H1 (cell line): ENCODE measurements around the gene NEURL1. TPM values are rescaled to one million over a fixed set of nuclear protein-coding genes. Genes with fewer than 3 reads are reported as not detected.

Experiments used
- CTCF ChIA-PET: fragments of 300-600 bp; sonication (Branson Sonifier 250); formaldehyde crosslinking; loops from one replicate; lab custom pipeline; 2021; ENCODE audit not compliant: partially characterized antibody; lab: Charles Lee
- POLR2A ChIA-PET: fragments of 300-600 bp; sonication (Branson Sonifier 250); formaldehyde crosslinking; loops from one replicate; lab custom pipeline; 2021; ENCODE audit warnings: inconsistent platforms; ENCODE audit not compliant: partially characterized antibody; lab: Charles Lee
- DNase-seq, 2 experiments: peaks; one replicate each; pipeline versions ENCODE4 v3.0.0 to v3.0.0-alpha.2; 2010 to 2022; ENCODE audit warnings: low spot score in 2 of 2, low read depth in 1 of 2, mixed read lengths in 1 of 2
- FAIRE-seq: peaks from 2 replicates; lab custom pipeline; 2011; peaks lifted over from hg19 to GRCh38; lab: Jason Lieb, UNC
- H2AFZ ChIP-seq: 2 replicates; pipeline ENCODE4 v1.8.1; 2012; ENCODE audit warnings: low read length, inconsistent platforms
- H2AK5ac ChIP-seq: 2 replicates; pipeline ENCODE4 v1.6.1; 2013; ENCODE audit warnings: low read depth, low read length
- H2BK120ac ChIP-seq: replicated peaks from 2 replicates; pipeline ENCODE3; 2013; ENCODE audit warnings: low read depth, low read length, inconsistent platforms
- H2BK12ac ChIP-seq: 2 replicates; pipeline ENCODE4 v1.6.1; 2013; ENCODE audit warnings: low read depth, low read length
- H2BK15ac ChIP-seq: 2 replicates; pipeline ENCODE4 v1.6.1; 2013; ENCODE audit warnings: low read length
- H2BK20ac ChIP-seq: 2 replicates; pipeline ENCODE4 v1.6.1; 2013; ENCODE audit warnings: low read length
- H2BK5ac ChIP-seq: 2 replicates; pipeline ENCODE4 v1.6.1; 2013; ENCODE audit warnings: low read depth, low read length
- H3K14ac ChIP-seq: 2 replicates; pipeline ENCODE4 v1.6.1; 2013; ENCODE audit warnings: inconsistent platforms; ENCODE audit not compliant: insufficient read length
- H3K18ac ChIP-seq: 2 replicates; pipeline ENCODE4 v1.6.1; 2013; ENCODE audit warnings: low read length; ENCODE audit errors: extremely low read depth
- H3K23ac ChIP-seq: 2 replicates; pipeline ENCODE4 v1.6.1; 2013; ENCODE audit warnings: inconsistent platforms; ENCODE audit not compliant: insufficient read length
- H3K23me2 ChIP-seq: 2 replicates; pipeline ENCODE4 v1.6.1; 2013; ENCODE audit warnings: low read depth, low read length
- H3K27ac ChIP-seq: 2 replicates; pipeline ENCODE4 v1.6.1; 2011; ENCODE audit warnings: low read depth, low read length, inconsistent platforms
- H3K27me3 ChIP-seq, 4 experiments: replicated peaks in 1 of 4; 1 replicate in 1 of 4; 2 replicates in 3 of 4; pipeline versions ENCODE4 v1.6.1 to v1.8.1; 2011 to 2013; ENCODE audit warnings: low read length in 3 of 4, mild to moderate bottlenecking in 3 of 4, inconsistent platforms in 2 of 4, mixed read lengths in 2 of 4, moderate library complexity in 1 of 4; ENCODE audit not compliant: control insufficient read depth in 3 of 4, insufficient read depth in 3 of 4; ENCODE audit errors: extremely low read depth in 1 of 4
- H3K36me3 ChIP-seq, 4 experiments: 2 replicates each; pipeline versions ENCODE4 v1.6.1 to v1.8.1; 2011 to 2013; ENCODE audit warnings: mild to moderate bottlenecking in 4 of 4, low read length in 3 of 4, moderate library complexity in 2 of 4, control low read depth in 1 of 4, inconsistent platforms in 1 of 4; ENCODE audit not compliant: insufficient read depth in 4 of 4, control insufficient read depth in 2 of 4
- H3K4ac ChIP-seq: replicated peaks from 2 replicates; pipeline ENCODE3; 2013; ENCODE audit warnings: low read length, low read depth, mixed read lengths, inconsistent platforms; ENCODE audit not compliant: insufficient read length
- H3K4me1 ChIP-seq, 4 experiments: replicated peaks in 1 of 4; 1 replicate in 1 of 4; 2 replicates in 3 of 4; pipeline versions ENCODE4 v1.6.1 to v1.8.1; 2011 to 2013; ENCODE audit warnings: low read length in 3 of 4, inconsistent platforms in 2 of 4, mixed read lengths in 1 of 4; ENCODE audit not compliant: insufficient read depth in 4 of 4, control insufficient read depth in 3 of 4
- H3K4me2 ChIP-seq, 2 experiments: 2 replicates each; pipeline versions ENCODE4 v1.6.1 to v1.8.1; 2011 to 2013; ENCODE audit warnings: low read depth in 2 of 2, low read length in 2 of 2, control low read depth in 1 of 2, inconsistent platforms in 1 of 2, mild to moderate bottlenecking in 1 of 2; ENCODE audit not compliant: insufficient read depth in 1 of 2
- H3K4me3 ChIP-seq, 4 experiments: fragments of 200-600, 300-600 bp in 1 of 4; sonication (generic), shearing (Covaris generic), sonication (Bioruptor Twin) in 1 of 4; 2 replicates each; pipeline versions ENCODE4 v1.5.1 to v1.8.1; 2011 to 2016; ENCODE audit warnings: low read length in 4 of 4, low read depth in 3 of 4, control low read depth in 2 of 4, inconsistent platforms in 2 of 4, mild to moderate bottlenecking in 2 of 4, mixed read lengths in 1 of 4, moderate library complexity in 1 of 4; ENCODE audit not compliant: insufficient read depth in 2 of 4; ENCODE audit errors: extremely low read depth in 1 of 4
- H3K56ac ChIP-seq: replicated peaks from 2 replicates; pipeline ENCODE3; 2013; ENCODE audit warnings: low read depth, mild to moderate bottlenecking, mixed read lengths, low read length, inconsistent platforms; ENCODE audit not compliant: insufficient read length
- H3K79me1 ChIP-seq: 2 replicates; pipeline ENCODE4 v1.6.1; 2013; ENCODE audit warnings: low read depth, low read length, control low read depth
- H3K79me2 ChIP-seq, 2 experiments: 2 replicates each; pipeline versions ENCODE4 v1.6.1 to v1.8.1; 2012 to 2013; ENCODE audit warnings: low read length in 2 of 2, mild to moderate bottlenecking in 2 of 2, inconsistent platforms in 1 of 2; ENCODE audit not compliant: insufficient read depth in 2 of 2, control insufficient read depth in 1 of 2
- H3K9ac ChIP-seq, 4 experiments: replicated peaks in 1 of 4; 1 replicate in 1 of 4; 2 replicates in 3 of 4; pipeline versions ENCODE4 v1.6.1 to v1.8.1; 2011 to 2013; ENCODE audit warnings: low read depth in 3 of 4, low read length in 3 of 4, control low read depth in 2 of 4, mild to moderate bottlenecking in 2 of 4, moderate library complexity in 2 of 4, inconsistent platforms in 1 of 4; ENCODE audit errors: extremely low read depth in 1 of 4
- H3K9me3 ChIP-seq, 2 experiments: 2 replicates each; pipeline versions ENCODE4 v1.6.1 to v1.8.1; 2012 to 2013; ENCODE audit warnings: mild to moderate bottlenecking in 2 of 2, moderate library complexity in 2 of 2, control low read depth in 1 of 2, inconsistent platforms in 1 of 2, low read depth in 1 of 2, low read length in 1 of 2, mixed read lengths in 1 of 2; ENCODE audit not compliant: insufficient read depth in 2 of 2
- H4K20me1 ChIP-seq, 2 experiments: replicated peaks in 1 of 2; 2 replicates each; pipeline versions ENCODE3 to v1.8.1; 2011 to 2013; ENCODE audit warnings: inconsistent platforms in 2 of 2, low read length in 2 of 2, mild to moderate bottlenecking in 1 of 2; ENCODE audit not compliant: insufficient read depth in 2 of 2, control insufficient read depth in 1 of 2
- H4K5ac ChIP-seq: 2 replicates; pipeline ENCODE4 v1.6.1; 2013; ENCODE audit warnings: low read length, low read depth, mixed read lengths, inconsistent platforms; ENCODE audit not compliant: insufficient read length
- H4K8ac ChIP-seq: 2 replicates; pipeline ENCODE4 v1.8.0; 2013; ENCODE audit warnings: mild to moderate bottlenecking, moderate library complexity, low read length, inconsistent platforms; ENCODE audit not compliant: insufficient read depth; ENCODE audit errors: extremely low read depth
- H4K91ac ChIP-seq: replicated peaks from 2 replicates; pipeline ENCODE3; 2013; ENCODE audit warnings: low read length, mixed read lengths, inconsistent platforms; ENCODE audit not compliant: insufficient read length
- CTBP2 ChIP-seq: IDR thresholded peaks from 2 replicates; pipeline ENCODE4 v1.7.0; 2011; ENCODE audit warnings: borderline replicate concordance, mild to moderate bottlenecking, moderate library complexity, mixed read lengths, low read length; ENCODE audit not compliant: insufficient read depth, insufficient read length
- FOSL1 ChIP-seq: IDR thresholded peaks from 2 replicates; pipeline ENCODE4 v1.6.1; 2011; ENCODE audit warnings: mild to moderate bottlenecking, low read depth, low read length, moderate library complexity; ENCODE audit not compliant: insufficient read depth
- HDAC2 ChIP-seq, 2 experiments: fragments of 300-600 bp in 1 of 2; sonication (generic) in 1 of 2; IDR thresholded peaks; 2 replicates each; pipeline ENCODE4 v1.6.1; 2011 to 2012; ENCODE audit warnings: low read depth in 2 of 2, low read length in 2 of 2, mild to moderate bottlenecking in 2 of 2, moderate library complexity in 2 of 2, borderline replicate concordance in 1 of 2, inconsistent platforms in 1 of 2
- NANOG ChIP-seq: IDR thresholded peaks from 2 replicates; pipeline ENCODE4 v1.6.1; 2011; ENCODE audit warnings: low read length, low read depth, mild to moderate bottlenecking, inconsistent platforms; ENCODE audit not compliant: insufficient read depth, poor library complexity, severe bottlenecking
- RAD21 ChIP-seq, 2 experiments: IDR thresholded peaks in 1 of 2; conservative IDR thresholded peaks in 1 of 2; 2 replicates each; pipeline ENCODE4 v1.6.1; 2011; ENCODE audit warnings: low read depth in 2 of 2, low read length in 2 of 2, improper control_type of control experiment in 1 of 2, inconsistent platforms in 1 of 2, mild to moderate bottlenecking in 1 of 2, moderate library complexity in 1 of 2
- SIX5 ChIP-seq: IDR thresholded peaks from 2 replicates; pipeline ENCODE4 v1.6.1; 2011; ENCODE audit warnings: mild to moderate bottlenecking, low read depth, low read length
- TBP ChIP-seq: IDR thresholded peaks from 2 replicates; pipeline ENCODE4 v1.6.1; 2011; ENCODE audit warnings: low read depth, low read length, improper control_type of control experiment
- TCF12 ChIP-seq: IDR thresholded peaks from 2 replicates; pipeline ENCODE4 v1.6.1; 2011; ENCODE audit warnings: low read depth, mild to moderate bottlenecking, low read length
- WGBS, 2 experiments: shearing (Covaris generic) in 1 of 2; methylation state at CpG; one replicate each; pipeline versions ENCODE4 v1.1.6 to v1.1.7; 2013 to 2015; ENCODE audit warnings: low lambda C conversion rate in 2 of 2, mixed read lengths in 2 of 2, inconsistent platforms in 1 of 2, low coverage in 1 of 2, missing lambda C conversion rate in 1 of 2; ENCODE audit not compliant: insufficient replicate concordance in 2 of 2, insufficient coverage in 1 of 2, insufficient read length in 1 of 2; ENCODE audit errors: extremely low coverage in 1 of 2, missing lambda C conversion rate in 1 of 2; 5-methylcytosine and 5-hydroxymethylcytosine counted together
- polyA plus RNA-seq, 7 experiments: library from polyadenylated mRNA; depleted of rRNA in 3 of 7; stranded (reverse) in 5 of 7; unstranded in 2 of 7; fragments of >200 nt in 5 of 7; fragments of 200-250 nt in 2 of 7; gene quantifications; 1 replicate in 5 of 7; 2 replicates in 1 of 7; 4 replicates in 1 of 7; pipeline versions ENCODE4 v1.2.1 to v1.2.3, GENCODE V29; 2011 to 2013; ENCODE audit warnings: missing spikeins in 2 of 7, mixed read lengths in 2 of 7
- total RNA-seq: library from RNA; stranded (reverse); fragmentation: NEBNext Ultra II Directional; extraction: Animal tissue kit (Norgen Biotek cat#: 25700); gene quantifications from 2 replicates; pipeline ENCODE4 v1.2.1, GENCODE V29; 2021

The NEURL1 gene
- total and polyA plus RNA-seq, 2 of the 8 experiments (the other 6 are each of a cell fraction or from before 2014, with no cell fraction given), result 0.54 to 0.58 TPM

GRCh38 chr10:103568505-103568904, 75.0 kb downstream of the NEURL1 start:
- Histone ChIP-seq H4K5ac (no peak overlapping the region), H3K4me3 (no peak overlapping the region), H2BK120ac (no peak overlapping the region), H3K79me2 (no peaks in the 10 kb centered on the region), H3K14ac (no peak overlapping the region), H2BK5ac (no peak overlapping the region), H2AK5ac (no peak overlapping the region), H3K27ac (no peak overlapping the region), H3K9me3 (no peaks in the 10 kb centered on the region), H4K8ac (no peak overlapping the region), H3K18ac (no peak overlapping the region), H4K20me1 (no peaks in the 10 kb centered on the region), H2AFZ (no peak overlapping the region), H3K27me3 (no peaks in the 10 kb centered on the region), H3K4ac (no peak overlapping the region), H3K56ac (no peak overlapping the region), H4K91ac (no peak overlapping the region), H2BK12ac (no peak overlapping the region), H3K23me2 (no peaks in the 10 kb centered on the region), H3K79me1 (no peaks in the 10 kb centered on the region)
- ChIA-PET CTCF (interaction anchor here (2.1 to 8.0 kb wide), 3 partner anchors 9 to 25 kb away, joined by 6 to 134 read pairs (median 19); no protein-coding TSS in a partner anchor), POLR2A (no interaction called here)
- WGBS, 2 experiments, result 91% methylated on average over 5 of the region's 5 CpGs; no CpG with 5 or more reads in 1 of the 2 experiments
- FAIRE-seq (no peak), DNase-seq (no peak)
- TF ChIP-seq SIX5, result no peak
- TF ChIP-seq TBP, result no peak
- no peak for TF ChIP-seq TCF12
- no peak for TF ChIP-seq FOSL1
- no peak for TF ChIP-seq RAD21 (IDR thresholded peaks at IDR 0.05 in 1 of 2, conservative IDR thresholded peaks at IDR 0.05 in 1 of 2; ENCODE audit: low read depth in 2 of 2, low read length in 2 of 2)
- no peak for TF ChIP-seq HDAC2 (IDR thresholded peaks at IDR 0.05; ENCODE audit: borderline replicate concordance in 1 of 2, low read depth in 2 of 2, low read length in 2 of 2)
- no peak for TF ChIP-seq CTBP2
- TF ChIP-seq NANOG, result no peak
- TF ChIP-seq, all 59 proteins: peak for 0
- no peak overlapping the region for H2BK15ac ChIP-seq
- no peaks in the 10 kb centered on the region for H3K36me3 ChIP-seq
- no peak overlapping the region for H3K23ac ChIP-seq
- no peak overlapping the region for H3K4me2 ChIP-seq
- H2BK20ac ChIP-seq, result no peak overlapping the region
- H3K9ac ChIP-seq, result no peak overlapping the region
- no peaks in the 10 kb centered on the region; a peak in 1 of 7 replicates for H3K4me1 ChIP-seq
